Fibroblast of villous mesenchyme (primary cell): ENCODE data around the gene MEF2C. TPM values are rescaled to one million over a fixed set of nuclear protein-coding genes. Genes with fewer than 3 reads are reported as not detected.

Experiments
- DNase-seq: peaks from one replicate; pipeline ENCODE4 v3.0.0-alpha.2; 2010; ENCODE audit warnings: low read depth
- H3K4me3 ChIP-seq: 2 replicates; pipeline ENCODE4 v1.5.1; 2011; ENCODE audit warnings: low read depth, mild to moderate bottlenecking, low read length
- total RNA-seq: library from RNA; depleted of rRNA; stranded (reverse); fragments of >200 nt; gene quantifications from 2 replicates; pipeline ENCODE4 v1.2.3, GENCODE V29; 2012
- TF ChIP-seq, protein P1 (sequence below): IDR thresholded peaks from 2 replicates; pipeline ENCODE4 v1.5.1; 2012; ENCODE audit warnings: low read depth, mild to moderate bottlenecking, low read length; ENCODE audit not compliant: insufficient read depth

Gene MEF2C
- total RNA-seq, 1 donor: 16.0 TPM

DNA sequence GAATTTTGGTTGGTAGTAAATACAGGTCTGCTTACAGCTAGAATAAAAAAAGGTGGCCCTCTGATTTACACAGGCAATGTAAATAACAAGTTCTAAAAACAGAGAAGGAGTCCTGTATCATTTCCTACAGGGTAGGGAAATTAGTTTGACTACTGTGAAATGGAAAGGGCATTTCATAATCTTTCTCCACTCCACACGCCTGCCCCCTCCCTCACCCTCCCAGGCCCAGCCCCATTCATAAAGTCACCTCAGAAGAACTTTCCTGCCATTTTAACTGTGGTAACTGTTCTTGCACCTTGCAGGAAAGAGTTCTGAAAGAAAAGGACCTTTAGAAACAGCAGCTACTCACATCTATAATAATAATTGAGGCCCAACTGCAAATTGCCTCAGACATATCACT lies 69.7 kb downstream of the MEF2C start:
- TF ChIP-seq, protein P1, sequence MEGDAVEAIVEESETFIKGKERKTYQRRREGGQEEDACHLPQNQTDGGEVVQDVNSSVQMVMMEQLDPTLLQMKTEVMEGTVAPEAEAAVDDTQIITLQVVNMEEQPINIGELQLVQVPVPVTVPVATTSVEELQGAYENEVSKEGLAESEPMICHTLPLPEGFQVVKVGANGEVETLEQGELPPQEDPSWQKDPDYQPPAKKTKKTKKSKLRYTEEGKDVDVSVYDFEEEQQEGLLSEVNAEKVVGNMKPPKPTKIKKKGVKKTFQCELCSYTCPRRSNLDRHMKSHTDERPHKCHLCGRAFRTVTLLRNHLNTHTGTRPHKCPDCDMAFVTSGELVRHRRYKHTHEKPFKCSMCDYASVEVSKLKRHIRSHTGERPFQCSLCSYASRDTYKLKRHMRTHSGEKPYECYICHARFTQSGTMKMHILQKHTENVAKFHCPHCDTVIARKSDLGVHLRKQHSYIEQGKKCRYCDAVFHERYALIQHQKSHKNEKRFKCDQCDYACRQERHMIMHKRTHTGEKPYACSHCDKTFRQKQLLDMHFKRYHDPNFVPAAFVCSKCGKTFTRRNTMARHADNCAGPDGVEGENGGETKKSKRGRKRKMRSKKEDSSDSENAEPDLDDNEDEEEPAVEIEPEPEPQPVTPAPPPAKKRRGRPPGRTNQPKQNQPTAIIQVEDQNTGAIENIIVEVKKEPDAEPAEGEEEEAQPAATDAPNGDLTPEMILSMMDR: no peak
- DNase-seq: no peak
- no peak overlapping the region for H3K4me3 ChIP-seq

DNA sequence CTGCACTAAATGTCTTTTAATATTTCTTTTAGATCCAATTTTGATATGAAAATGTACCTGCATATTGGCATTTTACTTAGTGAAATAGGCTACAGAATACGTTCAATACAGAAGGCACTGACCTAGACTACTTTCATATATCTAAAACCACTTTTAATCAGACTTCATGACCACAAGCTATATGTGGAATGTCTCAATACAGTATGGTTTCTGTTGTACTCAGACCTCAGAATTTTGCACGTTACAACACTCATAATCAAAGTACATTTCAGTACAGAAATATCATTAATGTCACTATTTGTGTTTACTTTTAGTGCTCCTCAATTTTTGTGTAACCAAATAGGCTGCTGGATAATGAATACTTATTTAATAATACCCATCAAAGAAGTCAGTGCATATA lies 74.8 kb downstream of the MEF2C start:
- no peak for DNase-seq
- TF ChIP-seq, protein P1: no peak
- H3K4me3 ChIP-seq: no peak overlapping the region

DNA sequence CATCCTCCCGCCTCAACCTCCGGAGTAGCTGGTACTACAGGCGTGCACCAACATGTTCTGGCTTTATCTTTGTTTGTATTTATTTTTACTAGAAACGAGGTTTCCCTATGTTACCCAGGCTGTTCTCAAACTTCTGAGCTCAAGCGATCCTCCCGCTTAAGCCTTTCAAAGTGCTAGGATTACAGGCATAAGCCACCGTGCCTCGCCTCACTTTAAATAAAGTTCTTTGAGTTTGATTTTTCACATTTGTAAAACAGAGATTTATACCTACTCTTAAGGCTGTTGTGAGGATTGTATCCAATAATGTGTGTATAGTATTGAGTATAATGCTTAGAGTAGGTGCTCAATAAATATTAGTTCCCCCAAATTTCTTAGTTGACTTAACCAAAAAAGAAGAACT lies 75.7 kb downstream of the MEF2C start:
- no peak for DNase-seq
- TF ChIP-seq, protein P1: no peak
- H3K4me3 ChIP-seq: no peak overlapping the region

DNA sequence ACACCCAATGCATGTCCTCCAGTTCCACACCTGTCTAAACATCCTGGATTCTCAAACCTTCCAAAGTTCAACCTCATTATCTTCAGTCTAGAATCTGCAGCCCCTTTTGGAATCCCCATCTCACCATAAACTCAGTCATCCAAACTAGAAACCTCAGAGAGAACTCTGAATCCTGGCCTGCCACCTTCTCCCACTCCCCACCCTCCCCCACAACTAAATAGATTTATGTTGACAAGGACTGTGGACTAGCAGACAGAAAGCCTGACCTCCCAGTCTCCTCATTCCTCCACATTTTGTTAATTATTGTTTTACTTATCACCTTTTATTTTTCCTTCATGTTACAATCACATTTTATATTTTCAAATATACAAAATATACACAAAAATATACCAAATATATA lies 76.6 kb downstream of the MEF2C start:
- TF ChIP-seq, protein P1: no peak
- DNase-seq: no peak
- no peak overlapping the region for H3K4me3 ChIP-seq

DNA sequence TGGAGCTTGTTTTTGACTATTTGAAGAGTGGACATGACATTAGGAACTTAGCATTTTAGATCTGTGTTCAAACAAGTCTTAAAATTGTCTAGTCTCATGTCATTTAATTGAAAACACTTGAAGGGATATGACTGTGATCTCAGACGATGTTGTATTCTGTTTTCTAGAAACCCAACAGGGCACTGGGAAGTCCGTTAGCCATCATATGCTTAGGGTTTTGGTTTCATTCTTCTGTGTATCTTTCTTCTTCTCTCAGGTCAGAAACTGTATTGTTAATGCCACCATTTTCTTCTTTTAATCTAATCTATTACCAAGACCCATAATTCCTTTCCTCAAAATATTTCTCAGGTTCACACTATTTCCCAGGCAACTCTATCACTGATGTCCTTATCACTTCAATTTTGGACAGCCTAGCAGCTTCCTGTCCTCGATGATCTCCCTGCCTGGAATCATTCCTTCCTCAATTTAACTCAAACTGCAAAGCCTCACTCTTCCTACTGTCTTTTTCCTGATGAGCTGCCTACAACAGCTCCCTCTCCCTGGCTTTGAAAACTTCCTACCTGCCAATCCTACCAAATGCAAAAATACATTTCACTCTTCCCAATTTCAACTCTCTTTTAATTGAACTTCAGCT lies 77.7 kb downstream of the MEF2C start:
- H3K4me3 ChIP-seq: no peak overlapping the region
- no peak for DNase-seq

DNA sequence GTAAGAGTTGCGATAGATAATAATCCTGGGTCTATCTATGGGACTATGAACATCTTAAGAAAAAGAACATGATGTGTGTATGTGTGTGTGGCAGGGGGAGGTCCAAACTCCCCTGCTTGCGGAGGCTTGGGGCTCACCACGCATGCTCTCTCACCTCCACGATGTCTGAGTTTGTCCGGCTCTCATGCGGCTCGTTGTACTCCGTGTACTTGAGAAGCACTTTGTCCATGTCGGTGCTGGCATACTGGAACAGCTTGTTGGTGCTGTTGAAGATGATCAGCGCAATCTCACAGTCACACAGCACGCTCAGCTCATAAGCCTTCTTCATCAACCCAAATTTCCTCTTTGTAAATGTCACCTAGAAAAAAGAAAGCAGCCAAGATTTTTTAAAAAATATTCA lies 78.5 kb downstream of the MEF2C start:
- no peak overlapping the region for H3K4me3 ChIP-seq
- DNase-seq: no peak
- TF ChIP-seq, protein P1: no peak

More for the DNA sequence above, 77.7 kb downstream of the MEF2C start:
- TF ChIP-seq, protein P1: no peak

DNA sequence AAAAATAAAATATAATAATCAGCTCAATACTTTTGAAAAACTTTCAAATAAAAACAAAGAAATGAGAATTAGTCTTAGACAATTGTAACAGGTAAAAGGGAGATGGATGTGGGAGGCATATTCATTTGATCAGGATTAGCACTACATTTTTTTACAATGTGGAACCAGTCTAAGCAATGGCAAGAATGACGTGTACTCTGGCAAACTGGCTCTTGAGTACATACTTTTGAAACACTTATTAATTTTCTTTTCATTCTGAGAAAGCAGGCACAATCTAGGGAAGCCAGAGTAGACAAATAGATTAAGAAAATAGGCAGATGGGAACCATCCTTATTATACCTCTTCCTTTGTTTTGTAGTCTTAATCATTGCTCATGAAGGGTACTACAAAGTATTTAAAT lies 79.7 kb downstream of the MEF2C start:
- no peak overlapping the region for H3K4me3 ChIP-seq
- no peak for DNase-seq
- TF ChIP-seq, protein P1: no peak
